Glutamatergic neuron (in vitro differentiated cells): ENCODE measurements around the gene CD99. TPM values are rescaled to one million over a fixed set of nuclear protein-coding genes. Genes with fewer than 3 reads are reported as not detected.

ENCODE experiments used
- DNase-seq: peaks from one replicate; pipeline ENCODE4 v3.0.0; 2022
- H3K27ac Mint-ChIP-seq: one replicate; pipeline ENCODE4 v1.8.0; 2020; ENCODE audit warnings: mild to moderate bottlenecking, mixed read lengths, inconsistent platforms; ENCODE audit not compliant: unreplicated experiment
- H3K27me3 Mint-ChIP-seq: one replicate; pipeline ENCODE4 v1.8.0; 2020; ENCODE audit warnings: mild to moderate bottlenecking, moderate library complexity, mixed read lengths, inconsistent platforms; ENCODE audit not compliant: unreplicated experiment
- H3K36me3 Mint-ChIP-seq: one replicate; pipeline ENCODE4 v1.8.0; 2020; ENCODE audit warnings: mild to moderate bottlenecking, mixed read lengths, inconsistent platforms; ENCODE audit not compliant: unreplicated experiment
- H3K4me1 Mint-ChIP-seq: one replicate; pipeline ENCODE4 v1.8.0; 2020; ENCODE audit warnings: mild to moderate bottlenecking, low read depth, mixed read lengths, inconsistent platforms; ENCODE audit not compliant: unreplicated experiment
- H3K4me3 Mint-ChIP-seq: one replicate; pipeline ENCODE4 v1.8.0; 2020; ENCODE audit warnings: mild to moderate bottlenecking, mixed read lengths, inconsistent platforms; ENCODE audit not compliant: unreplicated experiment
- H3K9me3 Mint-ChIP-seq: one replicate; pipeline ENCODE4 v1.8.0; 2020; ENCODE audit warnings: mild to moderate bottlenecking, moderate library complexity, mixed read lengths, inconsistent platforms; ENCODE audit not compliant: unreplicated experiment
- total RNA-seq: library from RNA; stranded (reverse); fragmentation: NEBNext Ultra II Directional; extraction: Animal tissue kit (Norgen Biotek cat#: 25700); gene quantifications from one replicate; pipeline ENCODE4 v1.2.1, GENCODE V29; 2021; ENCODE audit not compliant: unreplicated experiment
- TF ChIP-seq, protein P1 (sequence below): fragments of 200-600 bp; sonication (generic); IDR thresholded peaks from one replicate; pipeline ENCODE4 v1.5.0; 2021; ENCODE audit not compliant: partially characterized antibody, unreplicated experiment

The CD99 gene
- total RNA-seq, 1 donor from 2014 or later = 31.2 TPM

DNA sequence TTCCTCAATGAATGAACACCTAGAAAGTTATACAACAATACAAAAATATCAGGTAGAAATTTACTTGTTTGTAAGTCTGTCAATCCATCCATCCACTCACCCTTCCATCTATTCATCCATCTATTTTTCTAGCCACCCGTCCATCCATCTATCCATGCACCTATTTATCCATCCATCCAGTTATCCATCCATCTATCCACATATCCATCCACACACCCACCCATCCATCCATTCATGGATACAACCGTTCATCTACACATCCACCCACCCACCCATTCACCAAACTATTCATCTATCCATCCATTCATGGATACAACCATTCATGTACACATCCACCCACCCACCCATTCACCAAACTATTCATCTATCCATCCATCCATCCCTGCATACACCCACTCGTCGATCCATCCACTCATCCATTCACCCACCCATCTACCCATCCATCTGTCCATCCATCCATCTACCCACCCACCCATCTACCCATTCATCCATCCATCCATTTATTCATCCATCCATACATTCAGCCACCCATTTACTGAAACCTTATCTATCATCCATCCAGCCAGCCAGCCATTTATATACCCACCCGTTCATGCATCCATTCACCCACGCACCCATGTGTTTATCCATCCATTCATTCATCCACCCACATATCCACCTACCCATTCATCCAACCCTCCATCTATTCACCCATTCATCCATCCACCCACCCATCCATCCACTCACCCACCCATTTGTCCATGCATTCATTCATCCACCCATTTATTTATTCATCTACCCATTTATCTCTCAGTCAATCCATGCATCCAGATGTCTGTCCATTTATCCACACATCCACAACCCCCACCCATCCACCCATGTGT, 10.4 kb upstream of the CD99 start:
- no peak overlapping the region for H3K27ac Mint-ChIP-seq
- H3K4me3 Mint-ChIP-seq = no peak overlapping the region
- TF ChIP-seq, protein P1, sequence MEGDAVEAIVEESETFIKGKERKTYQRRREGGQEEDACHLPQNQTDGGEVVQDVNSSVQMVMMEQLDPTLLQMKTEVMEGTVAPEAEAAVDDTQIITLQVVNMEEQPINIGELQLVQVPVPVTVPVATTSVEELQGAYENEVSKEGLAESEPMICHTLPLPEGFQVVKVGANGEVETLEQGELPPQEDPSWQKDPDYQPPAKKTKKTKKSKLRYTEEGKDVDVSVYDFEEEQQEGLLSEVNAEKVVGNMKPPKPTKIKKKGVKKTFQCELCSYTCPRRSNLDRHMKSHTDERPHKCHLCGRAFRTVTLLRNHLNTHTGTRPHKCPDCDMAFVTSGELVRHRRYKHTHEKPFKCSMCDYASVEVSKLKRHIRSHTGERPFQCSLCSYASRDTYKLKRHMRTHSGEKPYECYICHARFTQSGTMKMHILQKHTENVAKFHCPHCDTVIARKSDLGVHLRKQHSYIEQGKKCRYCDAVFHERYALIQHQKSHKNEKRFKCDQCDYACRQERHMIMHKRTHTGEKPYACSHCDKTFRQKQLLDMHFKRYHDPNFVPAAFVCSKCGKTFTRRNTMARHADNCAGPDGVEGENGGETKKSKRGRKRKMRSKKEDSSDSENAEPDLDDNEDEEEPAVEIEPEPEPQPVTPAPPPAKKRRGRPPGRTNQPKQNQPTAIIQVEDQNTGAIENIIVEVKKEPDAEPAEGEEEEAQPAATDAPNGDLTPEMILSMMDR = no peak
- no peaks in the 10 kb centered on the region for H3K4me1 Mint-ChIP-seq
- DNase-seq = no peak
- peaks cover 2% of the 10 kb centered on the region for H3K9me3 Mint-ChIP-seq
- H3K36me3 Mint-ChIP-seq = no peaks in the 10 kb centered on the region
- no peaks in the 10 kb centered on the region for H3K27me3 Mint-ChIP-seq

DNA sequence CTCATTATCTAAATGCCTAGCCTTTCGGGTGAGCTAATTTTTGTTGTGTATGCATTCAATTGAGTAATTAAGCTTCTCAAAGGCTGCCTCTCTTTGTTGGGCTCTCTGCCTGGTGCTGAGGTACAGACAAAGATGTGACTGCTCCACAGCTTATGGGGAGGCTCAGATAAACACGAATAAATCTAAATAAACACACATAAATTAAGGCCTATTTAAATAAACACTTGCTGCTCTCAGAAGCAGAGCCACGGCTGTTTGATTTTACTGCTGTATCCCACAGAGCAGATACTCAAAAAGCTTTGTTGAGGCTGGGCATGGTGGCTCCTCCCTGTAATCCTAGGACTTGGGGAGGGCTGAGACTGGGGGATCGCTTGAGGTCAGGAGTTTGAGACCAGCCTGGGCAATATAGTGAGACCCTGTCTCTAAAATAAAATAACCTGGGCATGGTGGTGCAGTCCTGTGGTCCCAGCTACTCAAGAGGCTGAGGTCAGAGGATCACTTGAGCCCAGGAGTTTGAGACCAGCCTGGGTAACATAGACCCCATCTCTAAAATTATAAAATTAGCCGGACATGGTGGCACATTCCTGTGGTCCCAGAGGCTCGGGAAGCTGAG, 8.4 kb upstream of the CD99 start:
- no peak overlapping the region for H3K4me3 Mint-ChIP-seq
- peaks cover 2% of the 10 kb centered on the region for H3K9me3 Mint-ChIP-seq
- H3K36me3 Mint-ChIP-seq = no peaks in the 10 kb centered on the region
- H3K27me3 Mint-ChIP-seq = peaks cover 4% of the 10 kb centered on the region
- H3K4me1 Mint-ChIP-seq = no peaks in the 10 kb centered on the region
- H3K27ac Mint-ChIP-seq = no peak overlapping the region
- no peak for DNase-seq
- TF ChIP-seq, protein P1 = no peak

- TF ChIP-seq, protein P1 = no peak
- Mint-ChIP-seq H3K4me1 (no peaks in the 10 kb centered on the region), H3K36me3 (no peaks in the 10 kb centered on the region), H3K27ac (no peak overlapping the region), H3K27me3 (peaks cover 7% of the 10 kb centered on the region), H3K9me3 (peaks cover 2% of the 10 kb centered on the region), H3K4me3 (no peak overlapping the region)
- no peak for DNase-seq
These were observed 6.8 kb upstream of the CD99 start for GRCh38 chrX:2684256-2684655.

DNA sequence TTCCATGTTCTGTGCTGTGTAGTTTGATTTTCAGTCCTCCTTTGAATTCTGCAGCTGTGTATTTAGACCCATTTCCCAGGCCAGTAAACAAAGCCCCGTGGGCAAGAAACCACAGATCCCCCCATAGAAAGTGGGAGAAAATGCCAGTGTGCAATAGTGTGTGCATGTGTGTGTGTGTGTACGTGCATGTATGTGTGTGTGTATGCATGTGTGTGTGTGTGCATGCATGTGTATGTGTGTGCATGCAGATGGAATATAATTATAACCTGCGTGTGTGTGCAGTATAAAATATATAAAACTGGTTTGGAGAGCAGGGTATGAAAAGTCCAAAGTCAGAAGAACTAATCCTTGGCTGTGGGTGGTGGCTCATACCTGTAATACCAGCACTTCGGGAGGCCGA, 5.2 kb upstream of the CD99 start:
- H3K4me3 Mint-ChIP-seq = no peak overlapping the region
- no peak overlapping the region for H3K27ac Mint-ChIP-seq
- H3K9me3 Mint-ChIP-seq = peaks cover 4% of the 10 kb centered on the region
- TF ChIP-seq, protein P1 = no peak
- H3K27me3 Mint-ChIP-seq = peaks cover 12% of the 10 kb centered on the region
- DNase-seq = no peak
- H3K4me1 Mint-ChIP-seq = no peaks in the 10 kb centered on the region
- H3K36me3 Mint-ChIP-seq = no peaks in the 10 kb centered on the region
